GM23248 (cell line): Measurements from ENCODE around the gene SNRPD3.

Source experiments
- EZH2 ChIP-seq: fragments of 200-600 bp; sonication (generic); IDR thresholded peaks from 2 replicates; pipeline ENCODE4 v1.6.1; 2018; ENCODE audit warnings: antibody characterized with exemption, mild to moderate bottlenecking; ENCODE audit not compliant: insufficient read depth, poor library complexity, severe bottlenecking
- EZH2phosphoT487 ChIP-seq: fragments of 200-600 bp; sonication (generic); IDR thresholded peaks from 2 replicates; pipeline ENCODE4 v1.6.1; 2018; ENCODE audit warnings: antibody characterized with exemption, moderate library complexity, mild to moderate bottlenecking, low read depth; ENCODE audit not compliant: insufficient read depth

- TF ChIP-seq EZH2phosphoT487 (no peak), EZH2 (no peak)
These were observed 13.9 kb upstream of the SNRPD3 start for GRCh38 chr22:24541681-24542515.
